Sigmoid colon (tissue), 7 donors: ENCODE results near the gene TRIM5. TPM values are rescaled to one million over a fixed set of nuclear protein-coding genes. Genes with fewer than 3 reads are reported as not detected.

Experiments
- DNase-seq: peaks from one replicate; pipeline ENCODE4 v3.0.0-alpha.2; 2019
- H3K27ac ChIP-seq, 4 donors: fragments of 200-600 bp; sonication (generic); one replicate each; pipeline ENCODE4 v1.5.1; 2016 to 2019; ENCODE audit warnings: mild to moderate bottlenecking in 1 of 4
- H3K27me3 ChIP-seq, 3 donors: fragments of 200-600 bp; sonication (generic); one replicate each; pipeline ENCODE4 v1.5.1; 2019; ENCODE audit warnings: mild to moderate bottlenecking in 1 of 3
- H3K36me3 ChIP-seq, 4 donors: fragments of 200-600 bp; sonication (generic); one replicate each; pipeline ENCODE4 v1.5.1; 2016 to 2019
- H3K4me1 ChIP-seq, 4 donors: fragments of 200-600 bp; sonication (generic); one replicate each; pipeline ENCODE4 v1.5.1; 2017 to 2019
- H3K4me3 ChIP-seq, 4 donors: fragments of 200-600 bp; sonication (generic); one replicate each; pipeline ENCODE4 v1.5.1; 2017 to 2019; ENCODE audit warnings: mild to moderate bottlenecking in 2 of 4, moderate library complexity in 1 of 4
- H3K9me3 ChIP-seq, 4 donors: fragments of 200-600 bp in 3 of 4; sonication (generic) in 3 of 4; one replicate each; pipeline versions ENCODE4 v1.5.1 to v1.6.1; 2013 to 2019
- EP300 ChIP-seq, 4 donors: sonication (generic); formaldehyde crosslinking; IDR thresholded peaks; one replicate each; pipeline ENCODE4 v1.6.1; 2017; ENCODE audit warnings: antibody characterized with exemption in 4 of 4
- POLR2A ChIP-seq, 2 donors: fragments of 450-650 bp; IDR thresholded peaks; one replicate each; pipeline ENCODE4 v1.6.1; 2016; ENCODE audit warnings: antibody characterized with exemption in 2 of 2, mild to moderate bottlenecking in 2 of 2, moderate library complexity in 2 of 2
- POLR2AphosphoS5 ChIP-seq, 4 donors: sonication (generic); formaldehyde crosslinking; IDR thresholded peaks; one replicate each; pipeline ENCODE4 v1.6.1; 2017; ENCODE audit warnings: antibody characterized with exemption in 4 of 4
- WGBS, 2 donors: extraction: QIAGEN DNeasy Blood & Tissue Kit; methylation state at CpG; one replicate each; pipeline ENCODE4 v1.1.7; 2013; 5-methylcytosine and 5-hydroxymethylcytosine counted together
- intact Hi-C: fragments of 100-400 bp; cut with DNase I; formaldehyde crosslinking; loops from one replicate; pipeline ENCODE4 v1.15.1; 2023
- polyA plus RNA-seq, 3 donors: library from polyadenylated mRNA; stranded (reverse); fragments of 200-250 nt; gene quantifications; one replicate each; pipeline ENCODE4 v1.2.3, GENCODE V29; 2013
- total RNA-seq, 4 donors: library from RNA; depleted of rRNA; stranded (reverse); fragments of >200 nt; gene quantifications; one replicate each; pipeline ENCODE4 v1.1.0, GENCODE V29; 2016
- TF ChIP-seq, protein P1 (sequence below), 4 experiments: fragments of 450-650 bp in 3 of 4; fragments of 200-600 bp in 1 of 4; IDR thresholded peaks; one replicate each; pipeline ENCODE4 v1.5.1; 2016 to 2019; ENCODE audit warnings: antibody characterized with exemption in 4 of 4, mild to moderate bottlenecking in 3 of 4, moderate library complexity in 2 of 4
- donor health status: healthy with polysubstance abuse.
- donor health status: Bipolar disorder and iron deficiency.
- donor health status: healthy.

The TRIM5 gene
- total and polyA plus RNA-seq, 7 donors, result 5.4 to 29.9 (median 12.4) TPM

DNA sequence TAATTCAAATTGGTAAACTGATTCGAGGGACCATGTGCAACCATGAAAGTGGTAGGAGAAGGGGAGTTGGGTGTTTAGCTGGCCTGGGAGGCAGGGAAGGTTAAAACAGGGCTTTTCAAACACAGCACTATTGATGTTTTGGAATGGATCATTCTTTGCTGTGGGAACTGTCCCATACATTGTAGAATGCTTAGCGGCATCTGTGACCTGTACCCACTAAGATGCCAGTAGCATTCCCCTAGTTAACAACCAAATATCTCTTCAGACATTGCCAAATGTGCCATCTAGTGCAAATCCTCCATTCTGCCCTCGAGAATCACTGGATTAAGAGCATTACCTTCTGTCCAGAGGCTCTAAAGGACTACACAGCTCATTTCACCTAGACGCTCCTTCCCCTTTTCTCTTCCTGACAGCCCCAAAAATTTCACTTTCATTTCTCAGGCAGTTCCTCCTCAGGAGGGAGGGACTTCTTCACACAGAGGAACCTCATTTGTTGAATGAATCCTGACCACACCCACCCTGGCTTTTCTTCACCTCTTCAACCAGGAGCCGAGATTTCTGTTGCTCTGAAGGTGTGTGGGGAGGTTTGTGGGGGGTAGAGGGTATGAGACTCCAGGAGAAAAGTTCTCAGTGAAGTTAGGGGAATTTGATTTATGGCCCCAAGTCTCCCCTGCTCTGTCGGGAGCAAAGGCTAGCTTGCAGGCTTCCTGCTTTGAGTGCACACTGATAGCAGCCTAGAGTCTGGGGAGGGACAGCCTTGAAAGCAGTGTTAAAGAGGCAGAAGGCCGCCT is 60.2 kb downstream of the TRIM5 start, which contains the start of gene TRIM34:
TRIM34 (plus strand) TSS at position 513 of the 791 bp plus-strand sequence. CDS start 7,331 bp downstream, outside the sequence.
- Histone ChIP-seq H3K4me1 (peaks cover 0 to 33% (median 27%) of the 10 kb centered on the region in 4 donors), H3K9me3 (no peaks in the 10 kb centered on the region), H3K27me3 (no peaks in the 10 kb centered on the region), H3K4me3 (peak within 1 kb of the TSS; percentile 34 to 56 (median 52)), H3K27ac (peak within 1 kb of the TSS; percentile 68 to 73 (median 71)), H3K36me3 (no peaks in the 10 kb centered on the region)
- WGBS, 2 donors, result 7 to 16% methylated on average over 7 of the region's 7 CpGs
- peak; percentile 75 for DNase-seq
- intact Hi-C loops, result no loop called here
- peak in 1 of 2 donors; percentile 15 for TF ChIP-seq POLR2A (IDR thresholded peaks at IDR 0.05)
- peak; percentile 36 to 70 (median 50) for TF ChIP-seq POLR2AphosphoS5 (IDR thresholded peaks at IDR 0.05)
- TF ChIP-seq, protein P1, sequence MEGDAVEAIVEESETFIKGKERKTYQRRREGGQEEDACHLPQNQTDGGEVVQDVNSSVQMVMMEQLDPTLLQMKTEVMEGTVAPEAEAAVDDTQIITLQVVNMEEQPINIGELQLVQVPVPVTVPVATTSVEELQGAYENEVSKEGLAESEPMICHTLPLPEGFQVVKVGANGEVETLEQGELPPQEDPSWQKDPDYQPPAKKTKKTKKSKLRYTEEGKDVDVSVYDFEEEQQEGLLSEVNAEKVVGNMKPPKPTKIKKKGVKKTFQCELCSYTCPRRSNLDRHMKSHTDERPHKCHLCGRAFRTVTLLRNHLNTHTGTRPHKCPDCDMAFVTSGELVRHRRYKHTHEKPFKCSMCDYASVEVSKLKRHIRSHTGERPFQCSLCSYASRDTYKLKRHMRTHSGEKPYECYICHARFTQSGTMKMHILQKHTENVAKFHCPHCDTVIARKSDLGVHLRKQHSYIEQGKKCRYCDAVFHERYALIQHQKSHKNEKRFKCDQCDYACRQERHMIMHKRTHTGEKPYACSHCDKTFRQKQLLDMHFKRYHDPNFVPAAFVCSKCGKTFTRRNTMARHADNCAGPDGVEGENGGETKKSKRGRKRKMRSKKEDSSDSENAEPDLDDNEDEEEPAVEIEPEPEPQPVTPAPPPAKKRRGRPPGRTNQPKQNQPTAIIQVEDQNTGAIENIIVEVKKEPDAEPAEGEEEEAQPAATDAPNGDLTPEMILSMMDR (IDR thresholded peaks at IDR 0.05), result no peak
- TF ChIP-seq EP300 (IDR thresholded peaks at IDR 0.05), result no peak

DNA sequence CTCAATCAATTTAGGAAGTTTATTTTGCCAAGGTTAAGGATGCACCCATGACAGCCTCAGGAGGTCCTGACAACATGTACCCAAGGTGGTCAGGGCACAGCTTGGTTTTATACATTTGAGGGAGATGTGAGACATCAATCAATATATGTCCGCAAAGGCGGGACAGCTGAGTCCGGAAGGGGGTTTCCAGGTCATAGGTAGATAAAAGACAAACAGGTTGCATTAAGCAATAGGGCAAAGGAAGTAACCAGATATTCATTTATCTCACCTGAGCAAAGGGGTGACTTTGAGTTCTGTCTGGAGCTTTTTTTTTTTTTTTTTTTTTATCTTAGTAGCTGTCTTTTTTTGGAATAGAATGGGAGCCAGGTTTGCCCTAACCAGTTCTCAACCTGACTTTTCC is 62.1 kb downstream of the TRIM5 start:
- no peaks in the 10 kb centered on the region for H3K27me3 ChIP-seq
- no peak overlapping the region for H3K27ac ChIP-seq
- intact Hi-C loops, result no loop called here
- H3K4me1 ChIP-seq, result peaks cover 0 to 33% (median 27%) of the 10 kb centered on the region in 4 donors
- no peak for DNase-seq
- WGBS, 2 donors, result 84 to 89% methylated on average over 3 of the region's 3 CpGs
- H3K4me3 ChIP-seq, result no peak overlapping the region
- TF ChIP-seq, protein P1 (IDR thresholded peaks at IDR 0.05), result no peak
- TF ChIP-seq POLR2AphosphoS5 (IDR thresholded peaks at IDR 0.05) (no peak), POLR2A (IDR thresholded peaks at IDR 0.05) (no peak), EP300 (IDR thresholded peaks at IDR 0.05) (no peak)
- no peaks in the 10 kb centered on the region for H3K9me3 ChIP-seq
- no peaks in the 10 kb centered on the region for H3K36me3 ChIP-seq

DNA sequence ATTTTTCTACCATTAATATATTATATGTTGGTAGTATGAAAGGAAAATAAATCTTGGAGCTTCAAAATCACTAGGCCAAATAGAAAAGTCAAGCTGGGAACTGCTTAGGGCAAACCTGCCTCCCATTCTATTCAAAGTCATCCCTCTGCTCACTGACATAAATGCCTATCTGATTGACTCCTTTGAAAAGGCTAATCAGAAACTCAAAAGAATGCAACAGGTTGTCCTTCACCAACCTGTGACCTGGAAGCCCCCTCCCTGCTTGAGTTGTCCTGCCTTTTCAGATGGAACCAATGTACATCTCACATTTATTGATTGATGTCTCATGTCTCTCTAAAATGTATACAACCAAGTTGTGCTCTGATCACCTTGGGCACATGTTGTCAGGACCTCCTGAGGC is 63.3 kb downstream of the TRIM5 start:
- intact Hi-C loops, result loop anchor here (1.0 kb wide), 1 partner anchor 21 kb away; no protein-coding TSS in a partner anchor

DNA sequence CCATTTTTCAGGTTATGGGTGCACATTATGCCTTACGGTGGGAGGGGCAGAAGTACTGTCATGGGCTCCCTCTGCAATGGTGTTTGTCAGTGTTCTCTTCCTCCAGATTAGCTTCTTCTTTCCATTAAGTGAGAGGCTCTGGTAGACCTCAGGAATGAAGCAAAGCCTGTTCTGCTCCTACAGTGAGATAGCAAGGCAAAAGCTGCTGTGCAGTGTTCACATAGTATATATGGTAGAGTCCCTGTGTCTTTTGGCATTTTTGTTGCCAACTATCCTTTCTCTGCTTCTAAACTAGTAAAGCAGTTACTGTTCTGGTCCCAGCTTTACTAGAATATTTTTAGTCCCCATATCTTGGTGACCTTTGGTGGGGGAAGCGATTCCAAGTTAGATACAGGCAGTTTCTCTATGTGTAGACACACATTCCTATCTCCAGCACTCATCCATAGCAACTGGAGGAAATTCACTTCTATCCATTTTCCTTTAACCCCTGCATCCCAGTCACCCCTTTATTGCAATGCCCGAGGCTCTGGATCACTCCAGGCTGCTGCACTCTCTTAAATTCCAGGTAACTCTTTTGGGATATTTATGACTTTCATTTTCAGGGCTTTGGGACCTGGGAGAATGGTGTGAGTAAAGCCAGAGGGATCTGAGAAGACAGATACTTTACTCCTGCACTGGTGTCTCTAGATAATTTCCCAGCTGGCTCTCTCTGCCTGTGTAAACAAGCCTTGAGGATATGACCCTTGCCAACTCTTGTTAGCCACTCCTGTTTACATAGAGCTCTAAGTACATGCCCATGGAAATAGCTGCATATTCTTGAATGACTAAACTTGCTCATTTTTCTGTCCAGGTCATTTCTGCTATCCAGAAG is 64.0 kb downstream of the TRIM5 start:
- TF ChIP-seq EP300 (IDR thresholded peaks at IDR 0.05) (peak in 1 of 4 donors; percentile 27), POLR2A (IDR thresholded peaks at IDR 0.05) (no peak), POLR2AphosphoS5 (IDR thresholded peaks at IDR 0.05) (peak in 3 of 4 donors; percentile 62 to 70 (median 65))
- TF ChIP-seq, protein P1 (IDR thresholded peaks at IDR 0.05), result no peak
- 27 to 49% methylated on average over 3 of the region's 3 CpGs for WGBS, 2 donors
- H3K27me3 ChIP-seq, result no peaks in the 10 kb centered on the region
- no peak for DNase-seq
- no peaks in the 10 kb centered on the region for H3K9me3 ChIP-seq
- intact Hi-C loops, result loop anchor here (1.0 kb wide), 1 partner anchor 21 kb away; no protein-coding TSS in a partner anchor
- H3K27ac ChIP-seq, result peak overlapping the region; percentile 33 to 73 (median 68)
- H3K4me3 ChIP-seq, result no peak overlapping the region
- H3K4me1 ChIP-seq, result peaks cover 0 to 32% (median 26%) of the 10 kb centered on the region in 4 donors
- no peaks in the 10 kb centered on the region for H3K36me3 ChIP-seq

More for the DNA sequence above, 63.3 kb downstream of the TRIM5 start:
- Histone ChIP-seq H3K4me3 (no peak overlapping the region), H3K36me3 (no peaks in the 10 kb centered on the region), H3K9me3 (no peaks in the 10 kb centered on the region), H3K27me3 (no peaks in the 10 kb centered on the region), H3K27ac (peak overlapping the region; percentile 33 to 73 (median 68)), H3K4me1 (peaks cover 0 to 33% (median 27%) of the 10 kb centered on the region in 4 donors)
- DNase-seq, result no peak
- no peak for TF ChIP-seq POLR2AphosphoS5 (IDR thresholded peaks at IDR 0.05)
- TF ChIP-seq EP300 (IDR thresholded peaks at IDR 0.05), result no peak
- TF ChIP-seq, protein P1 (IDR thresholded peaks at IDR 0.05), result no peak
- no peak for TF ChIP-seq POLR2A (IDR thresholded peaks at IDR 0.05)
